ENCODE data around the gene FOXM1.
A peak's percentile ranks its signal among the peaks of the same experiment; 100 is the strongest.
"Not testable (repeated sequence)": the region's sequence is repeated elsewhere in the genome, so short reads cannot be mapped to it uniquely, and the experiment has no call there.

The FOXM1 gene

GRCh38 chr12:2884810-2885209 lies 7.8 kb upstream of the FOXM1 start:
- peak; percentile 25 for DNase-seq (ENCODE audit: low spot score)

DNA sequence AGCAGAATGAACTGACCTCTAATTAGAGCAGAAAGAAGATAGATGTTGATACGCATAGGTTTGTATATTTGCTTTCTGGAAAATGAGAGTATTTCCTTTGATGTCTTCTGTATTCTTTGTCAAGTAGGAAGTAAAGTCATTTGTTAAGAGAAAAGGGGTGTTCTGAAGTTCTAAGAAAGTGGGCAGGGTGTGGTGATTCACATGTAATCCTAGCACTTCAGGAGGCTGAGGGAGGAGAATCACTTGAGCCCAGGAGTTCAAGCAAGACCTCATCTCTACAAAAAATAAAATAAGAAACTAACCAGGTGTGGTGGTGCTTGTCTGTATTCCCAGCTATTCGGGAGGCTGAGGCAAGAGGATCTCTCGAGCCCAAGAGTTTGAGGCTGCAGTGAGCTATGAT lies 2.9 kb upstream of the FOXM1 start:
- no peak for DNase-seq (ENCODE audit: low spot score)

DNA sequence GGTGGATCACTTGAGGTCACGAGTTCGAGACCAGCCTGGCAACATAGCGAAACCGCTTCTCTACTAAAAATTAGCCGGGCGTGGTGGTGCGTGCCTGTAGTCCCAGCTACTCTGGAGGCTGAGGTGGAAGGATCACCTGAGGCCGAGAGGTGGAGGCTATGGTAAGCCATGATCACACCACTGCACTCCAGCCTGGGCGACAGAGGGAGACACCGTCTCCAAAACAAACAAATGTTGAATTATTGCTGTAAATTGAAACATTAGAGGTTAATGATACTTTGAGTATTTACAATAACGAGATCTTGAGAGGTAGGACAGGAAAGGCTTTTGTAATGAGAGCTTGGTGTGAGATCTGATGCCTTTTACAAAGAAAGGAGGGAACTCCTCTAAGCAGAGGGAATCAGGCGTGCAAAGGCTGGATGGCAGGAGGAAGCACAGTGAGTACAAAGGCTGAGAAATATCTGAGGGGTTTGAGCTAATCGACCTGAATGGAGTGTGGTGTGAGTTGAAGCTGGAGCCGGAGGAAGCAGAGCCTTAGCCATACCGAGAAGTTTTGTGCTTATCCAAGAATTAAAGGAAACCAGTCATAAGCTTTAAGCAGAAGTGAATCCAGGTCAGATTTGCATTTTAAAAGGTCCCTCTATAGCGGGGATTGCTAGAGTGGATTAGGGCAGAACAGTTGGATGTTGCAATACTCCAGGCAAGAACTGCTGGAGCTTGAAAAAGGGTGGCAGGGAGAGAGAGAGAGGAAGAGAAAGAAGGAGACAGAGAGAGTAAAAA lies 1.2 kb upstream of the FOXM1 start:
- DNase-seq (ENCODE audit: low spot score) = peak; percentile 82

- peak; percentile 57 for DNase-seq (ENCODE audit: low spot score)
These were observed 435 bp downstream of the FOXM1 start for GRCh38 chr12:2876431-2877046.

DNA sequence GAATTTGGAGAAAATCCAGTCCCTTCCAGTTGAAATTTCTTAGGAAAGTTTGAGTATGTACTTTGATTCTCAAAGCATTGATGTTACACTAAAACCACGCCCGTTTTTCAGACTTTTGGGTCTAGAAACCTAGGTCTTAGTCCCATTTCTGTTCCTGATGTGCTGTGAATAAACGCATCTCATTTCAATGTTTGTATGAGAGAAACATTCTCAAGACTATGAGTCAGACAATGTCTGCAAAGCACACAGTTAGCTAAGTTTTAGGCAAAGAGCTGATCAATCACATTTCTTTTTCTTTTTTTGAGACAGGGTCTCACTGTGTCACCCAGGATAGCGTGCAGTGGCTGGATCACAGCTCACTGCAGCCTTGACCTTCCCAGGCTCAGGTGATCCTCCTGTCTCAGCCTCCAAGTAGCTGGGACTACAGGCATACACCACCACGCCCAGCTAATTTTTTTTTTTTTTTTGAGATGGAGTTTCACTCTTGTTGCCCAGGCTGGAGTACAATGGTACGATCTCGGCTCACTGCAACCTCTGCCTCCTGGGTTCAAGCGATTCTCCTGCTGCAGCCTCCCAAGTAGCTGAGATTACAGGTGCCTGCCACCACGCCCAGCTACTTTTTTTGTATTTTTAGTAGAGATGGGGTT lies 7.9 kb downstream of the FOXM1 start:
- not testable (repeated sequence) for DNase-seq (ENCODE audit: low spot score)

DNA sequence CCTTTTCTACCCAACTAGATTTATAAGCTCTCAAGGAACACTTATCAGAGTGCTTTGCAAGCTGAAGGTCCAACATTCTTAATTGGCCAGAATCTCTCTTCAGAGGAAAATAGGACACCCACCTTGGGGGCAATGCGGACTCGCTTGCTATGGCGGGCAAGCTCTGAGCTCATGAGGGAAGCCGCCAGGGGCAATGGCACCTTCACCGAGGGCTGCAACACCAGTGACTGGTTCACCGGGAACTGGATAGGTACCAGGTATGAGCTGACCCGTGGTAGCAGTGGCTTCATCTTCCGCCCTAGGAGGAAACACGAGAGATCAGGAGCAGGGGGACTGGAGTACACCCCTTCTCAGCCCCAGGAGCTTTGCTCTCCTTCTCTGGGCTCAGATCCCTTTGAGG lies 12.8 kb downstream of the FOXM1 start:
- DNase-seq (ENCODE audit: low spot score) = no peak

GRCh38 chr12:2863402-2863801 lies 13.6 kb downstream of the FOXM1 start:
- DNase-seq (ENCODE audit: low spot score) = not testable (repeated sequence)

DNA sequence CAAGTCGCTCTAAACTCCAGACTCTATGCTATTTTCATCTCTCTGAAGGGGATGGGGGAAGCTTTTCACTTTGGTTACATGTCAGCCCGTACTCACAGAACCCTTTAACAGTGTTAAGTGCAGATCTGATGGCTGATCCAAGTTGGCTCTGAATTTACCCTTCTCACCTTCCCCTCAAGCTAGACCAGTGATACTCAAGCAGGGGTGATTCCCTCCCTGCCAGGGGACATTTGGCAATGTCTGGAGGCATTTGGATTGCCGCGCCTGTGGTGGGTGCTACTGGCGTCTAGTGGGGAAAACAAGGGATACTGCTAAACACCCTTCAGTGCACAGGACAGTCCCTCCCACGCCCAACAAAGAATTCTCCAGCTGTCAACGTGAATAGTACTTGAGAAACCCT lies 14.1 kb downstream of the FOXM1 start:
- no peak for DNase-seq (ENCODE audit: low spot score)

- no peak for DNase-seq (ENCODE audit: low spot score)
These were observed 16.8 kb downstream of the FOXM1 start for GRCh38 chr12:2860170-2860569.

DNA sequence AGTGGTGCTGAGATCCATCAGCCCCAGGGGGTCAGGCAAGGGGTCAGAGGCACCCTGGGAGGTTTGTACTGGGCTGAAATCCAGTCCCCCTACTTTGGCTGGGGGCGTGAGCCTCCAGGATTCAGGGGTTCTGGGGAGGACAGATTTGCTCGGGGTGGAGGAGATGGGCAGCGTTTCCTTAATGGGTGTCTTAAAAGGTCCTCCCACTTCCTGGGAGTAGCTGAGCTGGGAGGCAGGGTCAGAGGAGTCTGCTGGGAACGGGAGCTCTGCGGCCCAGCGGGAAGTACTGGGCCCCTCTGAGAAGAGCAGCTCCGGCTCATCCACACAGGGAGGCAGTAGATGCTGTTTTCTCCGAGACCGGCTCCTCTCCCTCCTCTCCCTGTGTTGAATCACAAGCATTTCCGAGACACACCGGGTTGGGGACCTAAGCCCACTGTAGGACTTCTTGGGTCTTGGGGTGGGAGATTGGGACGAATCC lies 18.0 kb downstream of the FOXM1 start:
- DNase-seq (ENCODE audit: low spot score) = no peak

- DNase-seq (ENCODE audit: low spot score) = no peak
These were observed 18.6 kb downstream of the FOXM1 start for GRCh38 chr12:2858334-2858733.

DNA sequence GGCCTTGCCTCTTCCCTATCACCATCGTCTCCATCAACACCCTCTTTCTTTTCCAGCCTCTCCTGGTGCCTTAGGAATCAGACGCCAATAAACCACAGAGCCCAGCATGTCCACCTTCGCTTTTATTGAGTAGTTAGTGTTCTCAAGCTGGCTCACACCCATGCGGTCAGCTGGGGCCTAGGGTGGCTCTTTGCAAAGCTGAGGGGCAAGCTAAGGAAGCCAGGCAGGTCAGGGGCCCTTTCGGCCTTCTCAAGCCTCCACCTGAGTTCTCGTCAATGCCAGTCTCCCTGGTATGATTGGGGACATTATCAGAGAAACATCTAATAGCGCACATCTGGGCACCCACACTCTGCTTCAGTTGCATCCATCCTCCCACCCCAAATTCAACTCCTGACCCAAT lies 19.4 kb downstream of the FOXM1 start:
- no peak for DNase-seq (ENCODE audit: low spot score)

DNA sequence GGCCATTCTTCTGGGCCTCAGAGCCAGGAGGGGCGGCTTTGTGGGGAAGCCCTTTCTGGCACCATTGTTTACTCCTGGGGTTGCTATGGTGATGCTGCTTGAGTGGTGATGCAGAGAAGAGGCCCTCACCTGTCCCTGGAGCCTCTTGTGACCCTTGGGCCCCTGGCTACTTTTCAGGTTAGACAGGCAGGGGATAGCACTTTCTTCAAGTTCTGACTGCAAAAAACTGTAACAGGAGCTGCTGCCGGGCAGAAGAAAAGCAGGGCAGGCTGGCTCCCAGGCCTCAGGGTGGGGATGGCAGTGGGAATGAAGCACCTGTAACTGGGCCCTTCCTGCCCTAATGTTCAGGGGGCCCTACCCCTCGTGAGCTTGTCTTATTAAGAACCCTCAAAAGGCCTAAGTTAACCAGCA lies 19.9 kb downstream of the FOXM1 start, which contains the start of gene TEX52:
TEX52 (minus strand) TSS at position 19 of the 411 bp plus-strand sequence; CDS start at position 6, 13 bp downstream.
- DNase-seq (ENCODE audit: low spot score) = peak; percentile 40

DNA sequence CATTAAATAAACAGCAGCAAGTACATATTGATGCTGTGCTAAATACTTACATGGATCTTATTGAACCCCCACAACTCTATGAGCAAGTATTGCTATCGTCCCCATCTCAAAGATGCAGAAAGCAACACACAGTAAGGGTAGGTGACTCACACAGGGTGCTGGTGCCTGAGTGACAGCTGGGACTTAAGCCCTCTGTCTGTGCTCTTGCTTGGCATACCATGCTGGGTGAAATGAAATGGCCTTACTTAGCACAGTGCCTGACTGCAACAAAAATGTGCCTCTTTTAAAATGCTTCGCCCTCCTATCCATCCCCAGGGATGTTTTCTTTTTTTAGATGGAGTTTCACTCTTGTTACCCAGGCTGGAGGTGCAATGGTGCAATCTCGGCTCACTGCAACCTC lies 20.9 kb downstream of the FOXM1 start:
- peak; percentile 31 for DNase-seq (ENCODE audit: low spot score)

GRCh38 chr12:2855546-2855945 lies 21.4 kb downstream of the FOXM1 start:
- DNase-seq (ENCODE audit: low spot score) = no peak

GRCh38 chr12:2854669-2855453 lies 22.1 kb downstream of the FOXM1 start:
- DNase-seq (ENCODE audit: low spot score) = no peak

- DNase-seq (ENCODE audit: low spot score) = peak; percentile 56
These were observed 23.3 kb downstream of the FOXM1 start for GRCh38 chr12:2853626-2854025.

DNA sequence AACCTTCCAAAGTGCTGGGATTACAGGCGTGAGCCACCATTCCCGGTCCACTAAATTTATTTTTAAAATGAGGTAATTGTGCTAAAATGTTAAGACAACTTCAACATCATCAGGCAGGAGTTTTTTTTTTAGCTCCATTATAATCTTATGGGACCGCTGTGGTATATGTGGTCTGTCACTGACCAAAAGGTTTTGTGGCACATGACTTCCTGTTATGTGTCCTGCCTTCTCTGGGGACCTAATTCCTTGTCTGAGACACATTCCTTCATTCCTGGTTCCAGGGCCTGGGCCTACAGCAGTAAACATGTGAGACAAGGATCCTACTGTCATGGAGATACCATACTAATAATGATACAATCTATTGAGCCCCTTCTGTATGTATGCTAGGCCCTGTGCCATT lies 25.0 kb downstream of the FOXM1 start:
- DNase-seq (ENCODE audit: low spot score) = no peak

DNA sequence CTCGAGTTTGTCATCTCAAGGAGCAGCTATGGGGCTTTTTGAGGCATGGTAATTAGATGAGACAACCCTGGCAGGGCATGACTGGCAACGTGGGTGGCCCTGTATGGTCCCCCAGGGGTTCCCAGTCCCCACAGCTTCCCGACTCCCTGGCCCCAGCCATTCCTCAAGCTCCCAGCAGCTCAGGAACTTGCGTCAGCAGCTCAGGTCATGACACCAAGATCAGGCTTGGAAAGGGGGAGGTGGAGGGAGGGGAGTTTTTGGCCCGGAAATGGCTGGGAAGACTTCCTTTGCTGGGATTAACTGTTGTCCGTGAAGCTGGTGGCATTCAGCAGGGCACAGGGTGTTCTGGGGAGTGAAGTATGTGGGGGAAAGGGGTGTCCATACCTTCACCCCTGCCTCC lies 31.7 kb downstream of the FOXM1 start:
- DNase-seq (ENCODE audit: low spot score) = no peak

- DNase-seq (ENCODE audit: low spot score) = no peak
These were observed 32.2 kb downstream of the FOXM1 start for GRCh38 chr12:2844786-2845185.

GRCh38 chr12:2842948-2843347 lies 34.0 kb downstream of the FOXM1 start:
- DNase-seq (ENCODE audit: low spot score) = no peak

GRCh38 chr12:2841056-2841650 lies 35.8 kb downstream of the FOXM1 start:
- DNase-seq (ENCODE audit: low spot score) = no peak

Measured in NAMALWA (cell line).